IMR-90 (cell line): ENCODE measurements around the gene TRA2B.

Experiments used
- POLR2A ChIP-seq: IDR thresholded peaks from 2 replicates; pipeline ENCODE4 v1.6.1; 2012; ENCODE audit warnings: mild to moderate bottlenecking, low read depth, low read length
- RAD21 ChIP-seq: IDR thresholded peaks from 2 replicates; pipeline ENCODE4 v1.6.1; 2012; ENCODE audit warnings: low read length, improper control_type of control experiment
- SMC3 ChIP-seq: fragments of 150-350 bp; IDR thresholded peaks from 2 replicates; pipeline ENCODE4 v1.6.1; 2016; ENCODE audit warnings: low read depth, mild to moderate bottlenecking, antibody characterized with exemption, low read length, moderate library complexity
- TF ChIP-seq, protein P1 (sequence below): conservative IDR thresholded peaks from 2 replicates; pipeline ENCODE4 v1.5.1; 2012; ENCODE audit warnings: mild to moderate bottlenecking, low read depth, low read length, improper control_type of control experiment
- TF ChIP-seq, protein P2 (sequence below): fragments of 150-350 bp; IDR thresholded peaks from 2 replicates; pipeline ENCODE4 v1.6.1; 2016; ENCODE audit warnings: low read depth, mild to moderate bottlenecking, low read length, moderate library complexity, borderline replicate concordance

DNA sequence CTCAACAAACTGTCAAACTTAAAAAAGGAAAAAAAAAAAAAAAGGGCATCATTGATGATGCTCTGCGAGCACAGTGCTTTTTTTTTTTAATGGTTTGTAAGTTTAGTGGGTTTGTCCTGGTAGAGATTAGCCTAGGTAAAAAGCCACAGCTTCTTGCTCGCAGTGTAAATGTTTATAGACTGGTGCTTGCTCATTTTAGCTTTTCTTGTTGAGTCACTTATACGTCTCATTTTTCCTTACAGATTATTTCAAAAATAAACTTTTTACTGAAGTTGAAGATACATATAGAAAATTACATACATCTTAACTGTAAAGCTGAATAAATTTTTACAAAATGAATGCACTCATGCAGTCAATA is 16.5 kb upstream of the TRA2B start:
- TF ChIP-seq, protein P1, sequence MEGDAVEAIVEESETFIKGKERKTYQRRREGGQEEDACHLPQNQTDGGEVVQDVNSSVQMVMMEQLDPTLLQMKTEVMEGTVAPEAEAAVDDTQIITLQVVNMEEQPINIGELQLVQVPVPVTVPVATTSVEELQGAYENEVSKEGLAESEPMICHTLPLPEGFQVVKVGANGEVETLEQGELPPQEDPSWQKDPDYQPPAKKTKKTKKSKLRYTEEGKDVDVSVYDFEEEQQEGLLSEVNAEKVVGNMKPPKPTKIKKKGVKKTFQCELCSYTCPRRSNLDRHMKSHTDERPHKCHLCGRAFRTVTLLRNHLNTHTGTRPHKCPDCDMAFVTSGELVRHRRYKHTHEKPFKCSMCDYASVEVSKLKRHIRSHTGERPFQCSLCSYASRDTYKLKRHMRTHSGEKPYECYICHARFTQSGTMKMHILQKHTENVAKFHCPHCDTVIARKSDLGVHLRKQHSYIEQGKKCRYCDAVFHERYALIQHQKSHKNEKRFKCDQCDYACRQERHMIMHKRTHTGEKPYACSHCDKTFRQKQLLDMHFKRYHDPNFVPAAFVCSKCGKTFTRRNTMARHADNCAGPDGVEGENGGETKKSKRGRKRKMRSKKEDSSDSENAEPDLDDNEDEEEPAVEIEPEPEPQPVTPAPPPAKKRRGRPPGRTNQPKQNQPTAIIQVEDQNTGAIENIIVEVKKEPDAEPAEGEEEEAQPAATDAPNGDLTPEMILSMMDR, result no peak
- TF ChIP-seq SMC3, result no peak
- no peak for TF ChIP-seq RAD21
- TF ChIP-seq POLR2A, result no peak
- TF ChIP-seq, protein P2, sequence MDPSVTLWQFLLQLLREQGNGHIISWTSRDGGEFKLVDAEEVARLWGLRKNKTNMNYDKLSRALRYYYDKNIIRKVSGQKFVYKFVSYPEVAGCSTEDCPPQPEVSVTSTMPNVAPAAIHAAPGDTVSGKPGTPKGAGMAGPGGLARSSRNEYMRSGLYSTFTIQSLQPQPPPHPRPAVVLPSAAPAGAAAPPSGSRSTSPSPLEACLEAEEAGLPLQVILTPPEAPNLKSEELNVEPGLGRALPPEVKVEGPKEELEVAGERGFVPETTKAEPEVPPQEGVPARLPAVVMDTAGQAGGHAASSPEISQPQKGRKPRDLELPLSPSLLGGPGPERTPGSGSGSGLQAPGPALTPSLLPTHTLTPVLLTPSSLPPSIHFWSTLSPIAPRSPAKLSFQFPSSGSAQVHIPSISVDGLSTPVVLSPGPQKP, result no peak
